Measurements from ENCODE around the gene C1orf141.

DNA sequence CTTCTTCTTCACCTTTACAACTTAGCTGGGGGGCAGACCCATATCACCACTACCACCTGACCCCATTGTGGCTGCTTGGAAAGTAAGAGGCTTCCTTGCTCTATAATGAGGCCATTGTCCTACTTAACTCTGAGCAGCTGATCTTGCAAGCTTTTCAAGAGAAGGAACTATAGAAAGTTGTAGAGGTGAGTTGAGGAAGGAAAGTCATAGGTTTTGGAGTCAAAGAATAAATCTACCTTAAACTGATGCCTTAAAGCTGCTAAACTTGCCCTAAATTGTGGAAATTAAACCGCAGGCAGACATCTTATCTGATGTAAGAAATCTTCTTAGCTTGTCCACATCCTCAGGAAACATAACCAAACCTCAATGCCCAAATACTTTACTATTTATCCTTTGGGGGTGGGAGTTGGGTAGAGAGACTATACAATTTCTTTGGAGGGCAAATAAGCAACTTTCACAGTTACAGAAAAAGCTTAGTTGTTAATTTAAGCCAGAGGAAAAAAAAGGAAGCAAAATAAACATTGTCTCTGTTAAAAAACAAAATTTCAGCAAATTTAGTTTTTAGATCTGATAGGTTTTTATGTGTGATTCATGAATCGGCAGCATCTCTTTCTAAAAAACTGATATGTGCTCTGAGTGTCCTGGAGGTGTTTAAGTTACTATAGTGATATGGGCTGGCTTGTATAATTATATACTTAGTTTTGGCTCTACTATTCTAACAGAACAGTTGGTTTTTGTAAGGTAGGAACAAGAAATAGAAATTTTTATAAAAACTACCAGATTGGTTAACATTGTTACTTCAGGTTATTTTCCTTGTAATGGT lies 36.2 kb upstream of the C1orf141 start:
- no peak for TF ChIP-seq CTCF (IDR thresholded peaks at IDR 0.05)
- TF ChIP-seq ZFX (IDR thresholded peaks at IDR 0.05; ENCODE audit: borderline replicate concordance), result no peak

Measured in 22Rv1 (cell line).